Endodermal cell (in vitro differentiated cells): ENCODE measurements around the gene TRIM36. TPM values are rescaled to one million over a fixed set of nuclear protein-coding genes. Genes with fewer than 3 reads are reported as not detected.

Experiments
- DNase-seq: peaks from one replicate; pipeline ENCODE4 v3.0.0-alpha.2; 2017
- H3K27ac ChIP-seq: 2 replicates; pipeline ENCODE4 v1.5.1; 2013; ENCODE audit warnings: mild to moderate bottlenecking, low read depth, low read length, moderate library complexity
- H3K27me3 ChIP-seq: 2 replicates; pipeline ENCODE4 v1.6.1; 2013; ENCODE audit warnings: mild to moderate bottlenecking, low read length, moderate library complexity; ENCODE audit not compliant: insufficient read depth, control insufficient read depth, poor library complexity, severe bottlenecking
- H3K36me3 ChIP-seq: 2 replicates; pipeline ENCODE4 v1.7.0; 2013; ENCODE audit warnings: mild to moderate bottlenecking, low read length, moderate library complexity; ENCODE audit not compliant: control insufficient read depth, insufficient read depth
- H3K4me1 ChIP-seq: one replicate; pipeline ENCODE4 v1.7.0; 2013; ENCODE audit warnings: low read length; ENCODE audit not compliant: control insufficient read depth, insufficient read depth
- H3K4me3 ChIP-seq: 2 replicates; pipeline ENCODE4 v1.5.1; 2013; ENCODE audit warnings: mild to moderate bottlenecking, low read length, moderate library complexity
- H3K9ac ChIP-seq: 2 replicates; pipeline ENCODE4 v1.6.1; 2013; ENCODE audit warnings: mild to moderate bottlenecking, low read length, moderate library complexity; ENCODE audit not compliant: poor library complexity, severe bottlenecking; ENCODE audit errors: extremely low read depth
- H3K9me3 ChIP-seq: 2 replicates; pipeline ENCODE4 v1.6.1; 2013; ENCODE audit warnings: mild to moderate bottlenecking, low read length, moderate library complexity; ENCODE audit not compliant: control insufficient read depth
- H3K27ac Mint-ChIP-seq: 2 replicates; pipeline ENCODE4 v1.8.0; 2020; ENCODE audit warnings: mixed read lengths
- H3K27me3 Mint-ChIP-seq: 2 replicates; pipeline ENCODE4 v1.8.0; 2021; ENCODE audit warnings: mild to moderate bottlenecking, mixed read lengths; ENCODE audit not compliant: insufficient read depth
- H3K36me3 Mint-ChIP-seq: 2 replicates; pipeline ENCODE4 v1.8.0; 2020; ENCODE audit warnings: low read depth, mixed read lengths
- H3K4me1 Mint-ChIP-seq: 2 replicates; pipeline ENCODE4 v1.8.0; 2020; ENCODE audit warnings: mixed read lengths
- H3K4me3 Mint-ChIP-seq: 2 replicates; pipeline ENCODE4 v1.8.0; 2020; ENCODE audit warnings: mild to moderate bottlenecking, moderate library complexity, mixed read lengths
- H3K9me3 Mint-ChIP-seq: 2 replicates; pipeline ENCODE4 v1.8.0; 2020; ENCODE audit warnings: mild to moderate bottlenecking, mixed read lengths
- CTCF ChIP-seq: fragments of 200-600 bp; sonication (generic); conservative IDR thresholded peaks from 2 replicates; pipeline ENCODE4 v1.5.0; 2021; ENCODE audit warnings: antibody characterized with exemption, mild to moderate bottlenecking
- WGBS, 2 experiments: methylation state at CpG; one replicate each; pipeline versions ENCODE4 v1.1.5 to v1.1.7; 2013; ENCODE audit warnings: missing lambda C conversion rate in 2 of 2, mixed read lengths in 1 of 2; ENCODE audit not compliant: insufficient coverage in 1 of 2, insufficient read length in 1 of 2; 5-methylcytosine and 5-hydroxymethylcytosine counted together
- total RNA-seq, 2 donors: library from RNA; stranded (reverse); fragmentation: NEBNext Ultra II Directional in 1 of 2; extraction: Animal tissue kit (Norgen Biotek cat#: 25700) in 1 of 2; gene quantifications; 2 replicates in 1 of 2; 3 replicates in 1 of 2; pipeline ENCODE4 v1.2.1, GENCODE V29; 2021

TRIM36 gene
- total RNA-seq, 2 donors from 2014 or later, result 13.3 to 17.3 TPM

- Mint-ChIP-seq H3K4me1 (no peaks in the 10 kb centered on the region), H3K9me3 (no peaks in the 10 kb centered on the region), H3K27ac (no peak overlapping the region), H3K36me3 (no peaks in the 10 kb centered on the region), H3K27me3 (no peaks in the 10 kb centered on the region), H3K4me3 (no peak overlapping the region)
- 92 to 96% methylated on average over 4 to 6 of the region's 6 CpGs for WGBS, 2 experiments
- H3K9me3 ChIP-seq, result no peaks in the 10 kb centered on the region
- DNase-seq, result no peak
- no peaks in the 10 kb centered on the region for H3K36me3 ChIP-seq
- no peak overlapping the region for H3K27ac ChIP-seq
- H3K4me1 ChIP-seq, result no peaks in the 10 kb centered on the region
- TF ChIP-seq CTCF, result no peak
- no peaks in the 10 kb centered on the region for H3K27me3 ChIP-seq
- H3K4me3 ChIP-seq, result no peak overlapping the region
- no peak overlapping the region for H3K9ac ChIP-seq
These were observed 69.3 kb downstream of the TRIM36 start for GRCh38 chr5:115100319-115100955.

- H3K4me1 ChIP-seq, result no peaks in the 10 kb centered on the region
- DNase-seq, result peak; percentile 67
- no peaks in the 10 kb centered on the region for H3K9me3 ChIP-seq
- H3K9me3 Mint-ChIP-seq, result no peaks in the 10 kb centered on the region
- H3K27me3 ChIP-seq, result no peaks in the 10 kb centered on the region
- no peak overlapping the region for H3K9ac ChIP-seq
- WGBS, 2 experiments, result 25 to 29% methylated on average over 2 of the region's 2 CpGs
- H3K4me3 Mint-ChIP-seq, result no peak overlapping the region
- no peak overlapping the region for H3K4me3 ChIP-seq
- peak; percentile 88 for TF ChIP-seq CTCF
- H3K36me3 Mint-ChIP-seq, result no peaks in the 10 kb centered on the region
- H3K27me3 Mint-ChIP-seq, result no peaks in the 10 kb centered on the region
- H3K4me1 Mint-ChIP-seq, result no peaks in the 10 kb centered on the region
- no peaks in the 10 kb centered on the region for H3K36me3 ChIP-seq
- no peak overlapping the region for H3K27ac Mint-ChIP-seq
- no peak overlapping the region for H3K27ac ChIP-seq
These were observed 71.5 kb downstream of the TRIM36 start for GRCh38 chr5:115098041-115098702.

- DNase-seq, result no peak
- H3K9ac ChIP-seq, result no peak overlapping the region
- H3K9me3 ChIP-seq, result no peaks in the 10 kb centered on the region
- no peak overlapping the region for H3K4me3 Mint-ChIP-seq
- TF ChIP-seq CTCF, result no peak
- H3K36me3 Mint-ChIP-seq, result no peaks in the 10 kb centered on the region
- H3K27ac Mint-ChIP-seq, result no peak overlapping the region
- no peaks in the 10 kb centered on the region for H3K27me3 ChIP-seq
- no peaks in the 10 kb centered on the region for H3K4me1 ChIP-seq
- no peaks in the 10 kb centered on the region for H3K4me1 Mint-ChIP-seq
- H3K27me3 Mint-ChIP-seq, result no peaks in the 10 kb centered on the region
- H3K4me3 ChIP-seq, result no peak overlapping the region
- H3K27ac ChIP-seq, result no peak overlapping the region
- WGBS, 2 experiments, result 90% methylated on average over 2 of the region's 2 CpGs; no CpG with 5 or more reads in 1 of the 2 experiments
- no peaks in the 10 kb centered on the region for H3K9me3 Mint-ChIP-seq
- no peaks in the 10 kb centered on the region for H3K36me3 ChIP-seq
These were observed 72.5 kb downstream of the TRIM36 start for GRCh38 chr5:115097236-115097635.
